ENCODE results near the gene CRYAB.

DNA sequence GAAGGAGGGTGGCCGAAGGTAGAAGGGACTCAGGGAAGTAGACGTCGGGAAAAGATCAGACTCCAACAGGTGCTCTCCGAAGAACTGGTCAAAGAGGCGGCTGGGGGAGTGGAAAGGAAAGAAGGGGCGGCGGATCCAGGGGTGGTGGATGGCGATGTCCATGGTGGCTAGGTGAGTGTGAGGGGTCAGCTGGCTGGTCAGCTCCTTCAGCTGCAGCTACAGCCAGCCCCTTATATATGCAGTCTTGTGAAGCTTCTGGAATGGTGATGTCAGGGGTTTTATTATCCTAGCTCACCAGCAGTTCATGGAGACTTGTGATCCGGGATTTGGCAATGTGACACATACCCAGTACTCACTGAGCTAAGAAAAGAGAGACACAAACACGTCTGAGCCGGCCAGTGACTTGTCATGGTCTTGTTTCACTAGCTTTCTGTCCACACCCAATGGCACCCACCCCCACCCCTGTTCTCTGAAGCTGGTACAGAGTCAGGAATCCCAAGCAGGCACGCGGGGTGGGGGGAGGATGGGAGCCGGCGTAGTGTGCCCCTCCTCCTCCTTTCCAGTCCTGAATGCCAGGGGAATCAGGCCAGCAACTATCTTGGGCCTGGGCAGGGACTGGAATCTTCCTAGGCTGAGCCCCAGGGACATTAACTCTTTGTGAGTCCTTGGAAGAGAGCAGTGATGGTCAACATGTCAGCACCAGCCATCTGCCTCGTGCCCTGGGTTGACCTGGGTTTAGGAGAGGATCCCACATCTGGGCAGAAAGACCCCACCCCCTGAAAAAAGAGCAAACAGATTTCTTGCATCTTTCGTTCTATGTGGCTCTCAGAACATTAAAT lies at the start of gene CRYAB:
- no peak for TF ChIP-seq EZH2 (IDR thresholded peaks at IDR 0.05; ENCODE audit: borderline replicate concordance, insufficient read depth, low read depth, low read length, poor library complexity, severe bottlenecking)
- TF ChIP-seq, protein P1, sequence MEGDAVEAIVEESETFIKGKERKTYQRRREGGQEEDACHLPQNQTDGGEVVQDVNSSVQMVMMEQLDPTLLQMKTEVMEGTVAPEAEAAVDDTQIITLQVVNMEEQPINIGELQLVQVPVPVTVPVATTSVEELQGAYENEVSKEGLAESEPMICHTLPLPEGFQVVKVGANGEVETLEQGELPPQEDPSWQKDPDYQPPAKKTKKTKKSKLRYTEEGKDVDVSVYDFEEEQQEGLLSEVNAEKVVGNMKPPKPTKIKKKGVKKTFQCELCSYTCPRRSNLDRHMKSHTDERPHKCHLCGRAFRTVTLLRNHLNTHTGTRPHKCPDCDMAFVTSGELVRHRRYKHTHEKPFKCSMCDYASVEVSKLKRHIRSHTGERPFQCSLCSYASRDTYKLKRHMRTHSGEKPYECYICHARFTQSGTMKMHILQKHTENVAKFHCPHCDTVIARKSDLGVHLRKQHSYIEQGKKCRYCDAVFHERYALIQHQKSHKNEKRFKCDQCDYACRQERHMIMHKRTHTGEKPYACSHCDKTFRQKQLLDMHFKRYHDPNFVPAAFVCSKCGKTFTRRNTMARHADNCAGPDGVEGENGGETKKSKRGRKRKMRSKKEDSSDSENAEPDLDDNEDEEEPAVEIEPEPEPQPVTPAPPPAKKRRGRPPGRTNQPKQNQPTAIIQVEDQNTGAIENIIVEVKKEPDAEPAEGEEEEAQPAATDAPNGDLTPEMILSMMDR (IDR thresholded peaks at IDR 0.05): no peak
